ENCODE data around the gene LONP2.
"Not testable (repeated sequence)": the region's sequence is repeated elsewhere in the genome, so short reads cannot be mapped to it uniquely, and the experiment has no call there.

The LONP2 gene

GRCh38 chr16:48386559-48387312 is 142.6 kb downstream of the LONP2 start:
- in situ Hi-C loops (cut with HindIII; ENCODE audit: low sequenced_read_pairs): loop anchor here (10.0 kb wide), 1 partner anchor 58 kb away; no protein-coding TSS in a partner anchor
- no peak overlapping the region for H3K4me3 ChIP-seq (ENCODE audit: low read depth, low read length)
- no peak for DNase-seq (ENCODE audit: low read depth)
- no peak for TF ChIP-seq CTCF (IDR thresholded peaks at IDR 0.05; ENCODE audit: low read depth, low read length, missing control alignments)

- in situ Hi-C loops (cut with HindIII; ENCODE audit: low sequenced_read_pairs): no loop called here
- no peak for DNase-seq (ENCODE audit: low read depth)
- H3K4me3 ChIP-seq (ENCODE audit: low read depth, low read length): no peak overlapping the region
- TF ChIP-seq CTCF (IDR thresholded peaks at IDR 0.05; ENCODE audit: low read depth, low read length, missing control alignments): no peak
Measured at GRCh38 chr16:48392407-48392806, 148.3 kb downstream of the LONP2 start.

DNA sequence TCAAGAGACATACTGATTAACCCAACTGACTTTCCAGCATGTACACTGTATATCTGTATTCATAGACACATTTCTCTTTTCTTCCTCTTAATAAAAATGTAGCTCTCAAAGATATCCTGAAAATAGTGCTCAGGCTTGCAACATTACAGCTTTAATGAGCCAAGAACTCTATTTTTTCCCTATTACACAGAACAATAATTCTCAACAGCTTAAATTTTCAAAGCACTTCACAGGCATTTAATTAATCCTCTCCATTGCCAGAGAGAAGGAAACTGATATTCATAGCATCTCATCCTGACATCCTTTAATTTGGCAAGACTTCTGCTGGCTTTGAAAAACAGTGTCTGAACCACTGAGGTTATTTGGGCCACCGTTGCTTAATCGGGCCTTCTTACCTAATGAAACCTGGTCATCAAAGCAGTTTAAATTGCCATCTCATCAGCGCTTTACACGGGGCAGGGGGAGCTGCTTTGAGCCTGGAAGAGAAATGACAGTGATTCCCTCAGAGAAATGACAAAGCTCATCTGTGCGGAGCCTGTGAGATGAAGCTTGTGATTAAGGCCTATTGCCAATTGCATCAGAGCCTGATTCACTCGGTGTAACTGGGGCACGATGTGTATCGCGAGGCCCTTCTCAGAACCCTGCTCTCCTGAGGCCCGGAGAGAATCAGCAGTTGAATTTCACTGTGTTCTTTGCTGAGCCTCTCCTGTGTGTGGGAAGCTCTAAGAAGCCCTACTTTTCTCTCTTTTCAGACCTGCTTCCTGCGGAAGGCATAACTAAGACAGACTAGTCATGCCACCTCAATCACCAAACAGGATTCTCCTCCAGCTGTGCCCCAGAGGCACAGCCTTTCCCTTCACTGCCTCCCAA is 149.6 kb downstream of the LONP2 start:
- no peak for TF ChIP-seq CTCF (IDR thresholded peaks at IDR 0.05; ENCODE audit: low read depth, low read length, missing control alignments)
- in situ Hi-C loops (cut with HindIII; ENCODE audit: low sequenced_read_pairs): no loop called here
- no peak for DNase-seq (ENCODE audit: low read depth)
- no peak overlapping the region for H3K4me3 ChIP-seq (ENCODE audit: low read depth, low read length)

DNA sequence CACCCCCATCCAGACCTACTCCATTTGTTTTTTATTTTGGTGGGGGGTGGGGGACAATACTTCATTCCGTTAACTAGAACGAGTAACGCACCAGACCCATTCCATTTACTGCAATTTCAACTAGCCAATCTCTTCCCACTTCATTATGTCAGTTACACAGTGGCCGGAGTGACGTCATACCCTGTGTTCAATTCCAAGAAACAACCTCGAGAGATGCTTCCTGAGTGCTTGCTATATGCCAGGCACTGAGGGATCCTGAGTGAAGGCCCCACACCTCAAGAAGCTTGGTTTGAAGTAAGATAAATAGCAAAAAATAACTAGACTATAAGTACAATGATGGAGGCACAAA is 150.2 kb downstream of the LONP2 start:
- DNase-seq (ENCODE audit: low read depth): no peak
- H3K4me3 ChIP-seq (ENCODE audit: low read depth, low read length): no peak overlapping the region
- no peak for TF ChIP-seq CTCF (IDR thresholded peaks at IDR 0.05; ENCODE audit: low read depth, low read length, missing control alignments)
- in situ Hi-C loops (cut with HindIII; ENCODE audit: low sequenced_read_pairs): no loop called here

GRCh38 chr16:48395375-48395774 is 151.3 kb downstream of the LONP2 start:
- in situ Hi-C loops (cut with HindIII; ENCODE audit: low sequenced_read_pairs): no loop called here
- no peak for DNase-seq (ENCODE audit: low read depth)

GRCh38 chr16:48402547-48402946 is 158.4 kb downstream of the LONP2 start:
- H3K4me3 ChIP-seq (ENCODE audit: low read depth, low read length); in situ Hi-C loops (cut with HindIII; ENCODE audit: low sequenced_read_pairs); DNase-seq (ENCODE audit: low read depth): not testable (repeated sequence)

More at GRCh38 chr16:48395375-48395774, 151.3 kb downstream of the LONP2 start:
- TF ChIP-seq CTCF (IDR thresholded peaks at IDR 0.05; ENCODE audit: low read depth, low read length, missing control alignments): no peak
- no peak overlapping the region for H3K4me3 ChIP-seq (ENCODE audit: low read depth, low read length)

- no peak overlapping the region for H3K4me3 ChIP-seq (ENCODE audit: low read depth, low read length)
- in situ Hi-C loops (cut with HindIII; ENCODE audit: low sequenced_read_pairs): no loop called here
- no peak for TF ChIP-seq CTCF (IDR thresholded peaks at IDR 0.05; ENCODE audit: low read depth, low read length, missing control alignments)
- DNase-seq (ENCODE audit: low read depth): no peak
Measured at GRCh38 chr16:48405153-48405552, 161.1 kb downstream of the LONP2 start.

All from astrocyte of the cerebellum (primary cell).